Loucy (cell line): ENCODE results near the gene NECTIN1.

Source experiments
- CTCF ChIP-seq: fragments of 200-600 bp; sonication (generic); conservative IDR thresholded peaks from 2 replicates; pipeline ENCODE4 v1.5.1; 2014; ENCODE audit warnings: mild to moderate bottlenecking, antibody characterized with exemption, low read length
- EZH2phosphoT487 ChIP-seq: fragments of 200-600 bp; IDR thresholded peaks from 2 replicates; pipeline ENCODE4 v1.6.1; 2018; ENCODE audit warnings: antibody characterized with exemption, mild to moderate bottlenecking, moderate library complexity, borderline replicate concordance

- TF ChIP-seq CTCF = no peak
- TF ChIP-seq EZH2phosphoT487 = no peak
Observed at GRCh38 chr11:119708384-119708783, 20.6 kb downstream of the NECTIN1 start.
